Ascending aorta (tissue), 2 donors: ENCODE measurements around the gene FBXL17. TPM values are rescaled to one million over a fixed set of nuclear protein-coding genes. Genes with fewer than 3 reads are reported as not detected.

Experiments
- DNase-seq, 2 donors: peaks; one replicate each; pipeline ENCODE4 v3.0.0-alpha.2; 2019; ENCODE audit warnings: low spot score in 2 of 2
- H3K27ac ChIP-seq, 2 donors: fragments of 200-600 bp; sonication (generic); one replicate each; pipeline ENCODE4 v1.5.1; 2016 to 2017; ENCODE audit warnings: mild to moderate bottlenecking in 1 of 2
- H3K27me3 ChIP-seq: fragments of 200-600 bp; sonication (generic); one replicate; pipeline ENCODE4 v1.5.1; 2017
- H3K36me3 ChIP-seq, 2 donors: fragments of 200-600 bp; sonication (generic); one replicate each; pipeline ENCODE4 v1.5.1; 2016
- H3K4me1 ChIP-seq, 2 donors: fragments of 200-600 bp; sonication (generic); one replicate each; pipeline ENCODE4 v1.5.1; 2016 to 2017; ENCODE audit warnings: mild to moderate bottlenecking in 1 of 2
- H3K4me3 ChIP-seq, 2 donors: fragments of 200-600 bp; sonication (generic); one replicate each; pipeline ENCODE4 v1.5.1; 2016 to 2017; ENCODE audit warnings: mild to moderate bottlenecking in 1 of 2
- H3K9me3 ChIP-seq, 2 donors: fragments of 200-600 bp; sonication (generic); one replicate each; pipeline ENCODE4 v1.5.1; 2016
- CTCF ChIP-seq, 3 experiments: fragments of 200-600 bp in 2 of 3; fragments of 450-650 bp in 1 of 3; sonication (generic) in 2 of 3; IDR thresholded peaks; one replicate each; pipeline ENCODE4 v1.5.1; 2016 to 2019; ENCODE audit warnings: antibody characterized with exemption in 3 of 3, mild to moderate bottlenecking in 1 of 3, moderate library complexity in 1 of 3
- intact Hi-C: fragments of 100-400 bp; cut with DNase I; formaldehyde crosslinking; loops from one replicate; pipeline ENCODE4 v1.15.1; 2023
- total RNA-seq: library from RNA; depleted of rRNA; stranded (reverse); fragments of >200 nt; gene quantifications from one replicate; pipeline ENCODE4 v1.1.0, GENCODE V29; 2016

The FBXL17 gene
- total RNA-seq, 1 donor from 2014 or later: 13.6 TPM

GRCh38 chr5:108078882-108079281 lies 303.0 kb downstream of the FBXL17 start:
- TF ChIP-seq CTCF (IDR thresholded peaks at IDR 0.05): no peak
- intact Hi-C loops: no loop called here
- H3K27ac ChIP-seq: no peak overlapping the region

GRCh38 chr5:108078345-108078744 lies 303.6 kb downstream of the FBXL17 start:
- H3K4me3 ChIP-seq: no peak overlapping the region
- no peaks in the 10 kb centered on the region for H3K36me3 ChIP-seq
- no peak overlapping the region for H3K27ac ChIP-seq
- intact Hi-C loops: no loop called here
- TF ChIP-seq CTCF (IDR thresholded peaks at IDR 0.05): no peak
- H3K9me3 ChIP-seq: peaks cover 0 to 10% of the 10 kb centered on the region in 2 donors
- H3K4me1 ChIP-seq: no peaks in the 10 kb centered on the region
- no peaks in the 10 kb centered on the region for H3K27me3 ChIP-seq
- no peak for DNase-seq

More at GRCh38 chr5:108078882-108079281, 303.0 kb downstream of the FBXL17 start:
- DNase-seq: no peak
- Histone ChIP-seq H3K4me1 (no peaks in the 10 kb centered on the region), H3K9me3 (peaks cover 0 to 7% of the 10 kb centered on the region in 2 donors), H3K36me3 (no peaks in the 10 kb centered on the region), H3K27me3 (no peaks in the 10 kb centered on the region), H3K4me3 (no peak overlapping the region)

- no peaks in the 10 kb centered on the region for H3K27me3 ChIP-seq
- H3K36me3 ChIP-seq: no peaks in the 10 kb centered on the region
- no peak for TF ChIP-seq CTCF (IDR thresholded peaks at IDR 0.05)
- H3K27ac ChIP-seq: no peak overlapping the region
- no peaks in the 10 kb centered on the region for H3K4me1 ChIP-seq
- DNase-seq: no peak
- peaks cover 0 to 10% of the 10 kb centered on the region in 2 donors for H3K9me3 ChIP-seq
- intact Hi-C loops: no loop called here
- no peak overlapping the region for H3K4me3 ChIP-seq
Measured at GRCh38 chr5:108074626-108075025, 307.3 kb downstream of the FBXL17 start.

GRCh38 chr5:108064302-108064701 lies 317.6 kb downstream of the FBXL17 start:
- no peaks in the 10 kb centered on the region for H3K27me3 ChIP-seq
- H3K36me3 ChIP-seq: no peaks in the 10 kb centered on the region
- no peak for DNase-seq
- H3K9me3 ChIP-seq: no peaks in the 10 kb centered on the region
- H3K4me1 ChIP-seq: no peaks in the 10 kb centered on the region
- H3K27ac ChIP-seq: no peak overlapping the region
- TF ChIP-seq CTCF (IDR thresholded peaks at IDR 0.05): no peak
- H3K4me3 ChIP-seq: no peak overlapping the region
- intact Hi-C loops: no loop called here

- TF ChIP-seq CTCF (IDR thresholded peaks at IDR 0.05): no peak
- DNase-seq: no peak
- H3K4me3 ChIP-seq: no peak overlapping the region
- no peaks in the 10 kb centered on the region for H3K36me3 ChIP-seq
- intact Hi-C loops: no loop called here
- no peaks in the 10 kb centered on the region for H3K4me1 ChIP-seq
- H3K27ac ChIP-seq: no peak overlapping the region
- no peaks in the 10 kb centered on the region for H3K27me3 ChIP-seq
- H3K9me3 ChIP-seq: no peaks in the 10 kb centered on the region
Measured at GRCh38 chr5:108061941-108062340, 320.0 kb downstream of the FBXL17 start.

GRCh38 chr5:108060340-108060739 lies 321.6 kb downstream of the FBXL17 start:
- intact Hi-C loops: no loop called here
- TF ChIP-seq CTCF (IDR thresholded peaks at IDR 0.05): no peak
- H3K36me3 ChIP-seq: no peaks in the 10 kb centered on the region
- H3K4me1 ChIP-seq: no peaks in the 10 kb centered on the region
- no peak for DNase-seq
- H3K27ac ChIP-seq: no peak overlapping the region
- no peaks in the 10 kb centered on the region for H3K27me3 ChIP-seq
- H3K9me3 ChIP-seq: no peaks in the 10 kb centered on the region
- H3K4me3 ChIP-seq: no peak overlapping the region
